MCF 10A (cell line): ENCODE data around the gene ALOXE3. TPM values are rescaled to one million over a fixed set of nuclear protein-coding genes. Genes with fewer than 3 reads are reported as not detected.

Experiments used
- BruUV-seq: library from RNA; stranded (reverse); fragments of 400-500 nt; replicated peaks from 2 replicates; lab custom pipeline; 2021; lab: Mats Ljungman, UMichigan
- CTCF ChIA-PET: fragments of 300-600 bp; sonication (Branson Sonifier 250); formaldehyde crosslinking; extraction: SDS; loops from one replicate; lab custom pipeline; 2021; ENCODE audit warnings: antibody characterized with exemption, inconsistent platforms; lab: Yijun Ruan, JAX
- POLR2A ChIA-PET: fragments of 300-600, 350-650 bp; sonication (Branson Sonifier 250); formaldehyde crosslinking; extraction: SDS; loops from one replicate; lab custom pipeline; 2020; ENCODE audit warnings: antibody characterized with exemption, inconsistent platforms; lab: Yijun Ruan, JAX
- DNase-seq: peaks from one replicate; pipeline ENCODE4 v3.0.0-alpha.2; 2018; ENCODE audit not compliant: unreplicated experiment
- H3K27ac Mint-ChIP-seq: one replicate; pipeline ENCODE4 v1.8.0; 2022; ENCODE audit warnings: mild to moderate bottlenecking, low read depth, mixed read lengths; ENCODE audit not compliant: unreplicated experiment
- H3K27me3 Mint-ChIP-seq: one replicate; pipeline ENCODE4 v1.8.0; 2022; ENCODE audit warnings: mixed read lengths; ENCODE audit not compliant: insufficient read depth, unreplicated experiment
- H3K36me3 Mint-ChIP-seq: one replicate; pipeline ENCODE4 v1.8.0; 2022; ENCODE audit warnings: mild to moderate bottlenecking, moderate library complexity, mixed read lengths; ENCODE audit not compliant: insufficient read depth, unreplicated experiment
- H3K4me1 Mint-ChIP-seq: one replicate; pipeline ENCODE4 v1.8.0; 2022; ENCODE audit warnings: mixed read lengths; ENCODE audit not compliant: insufficient read depth, unreplicated experiment
- H3K4me3 Mint-ChIP-seq: one replicate; pipeline ENCODE4 v1.8.0; 2022; ENCODE audit warnings: mild to moderate bottlenecking, moderate library complexity, mixed read lengths; ENCODE audit not compliant: unreplicated experiment
- H3K9me3 Mint-ChIP-seq: one replicate; pipeline ENCODE4 v1.8.0; 2022; ENCODE audit warnings: mixed read lengths; ENCODE audit not compliant: unreplicated experiment
- intact Hi-C: fragments of 100-400 bp; cut with micrococcal nuclease; formaldehyde crosslinking; loops from 2 replicates; pipeline ENCODE4 v1.14.1; 2022
- total RNA-seq: library from RNA; stranded (reverse); gene quantifications from 2 replicates; pipeline ENCODE4 v1.2.3, GENCODE V29; 2022
- TF ChIP-seq, protein P1 (sequence below): fragments of 200-600 bp; IDR thresholded peaks from one replicate; pipeline ENCODE4 v1.8.0; 2022; ENCODE audit warnings: antibody characterized with exemption, mild to moderate bottlenecking; ENCODE audit not compliant: unreplicated experiment

The ALOXE3 gene
- total RNA-seq, 1 experiment from 2014 or later = 13.1 TPM

- Mint-ChIP-seq H3K27me3 (no peaks in the 10 kb centered on the region), H3K27ac (no peak overlapping the region), H3K4me1 (peaks cover 38% of the 10 kb centered on the region), H3K4me3 (peak overlapping the region; percentile 78), H3K9me3 (no peaks in the 10 kb centered on the region), H3K36me3 (peaks cover 31% of the 10 kb centered on the region)
- ChIA-PET POLR2A (interaction anchor here (0.6 to 16.5 kb wide), 10 partner anchors 11 to 88 kb away, joined by 3 to 429 read pairs (median 6); partner anchors contain the start of genes ALOXE3, BORCS6 and CTC1), CTCF (interaction anchor here (0.7 to 8.7 kb wide), 4 partner anchors 21 to 600 kb away, joined by 4 to 59 read pairs (median 10); partner anchors contain the start of gene ALOXE3)
- no peak for DNase-seq
- TF ChIP-seq, protein P1, sequence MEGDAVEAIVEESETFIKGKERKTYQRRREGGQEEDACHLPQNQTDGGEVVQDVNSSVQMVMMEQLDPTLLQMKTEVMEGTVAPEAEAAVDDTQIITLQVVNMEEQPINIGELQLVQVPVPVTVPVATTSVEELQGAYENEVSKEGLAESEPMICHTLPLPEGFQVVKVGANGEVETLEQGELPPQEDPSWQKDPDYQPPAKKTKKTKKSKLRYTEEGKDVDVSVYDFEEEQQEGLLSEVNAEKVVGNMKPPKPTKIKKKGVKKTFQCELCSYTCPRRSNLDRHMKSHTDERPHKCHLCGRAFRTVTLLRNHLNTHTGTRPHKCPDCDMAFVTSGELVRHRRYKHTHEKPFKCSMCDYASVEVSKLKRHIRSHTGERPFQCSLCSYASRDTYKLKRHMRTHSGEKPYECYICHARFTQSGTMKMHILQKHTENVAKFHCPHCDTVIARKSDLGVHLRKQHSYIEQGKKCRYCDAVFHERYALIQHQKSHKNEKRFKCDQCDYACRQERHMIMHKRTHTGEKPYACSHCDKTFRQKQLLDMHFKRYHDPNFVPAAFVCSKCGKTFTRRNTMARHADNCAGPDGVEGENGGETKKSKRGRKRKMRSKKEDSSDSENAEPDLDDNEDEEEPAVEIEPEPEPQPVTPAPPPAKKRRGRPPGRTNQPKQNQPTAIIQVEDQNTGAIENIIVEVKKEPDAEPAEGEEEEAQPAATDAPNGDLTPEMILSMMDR = no peak
- BruUV-seq = no TSS peak
- intact Hi-C loops = no loop called here
Observed at GRCh38 chr17:8160224-8160577, 41.9 kb upstream of the ALOXE3 start.

- peaks cover 35% of the 10 kb centered on the region for H3K4me1 Mint-ChIP-seq
- BruUV-seq = no TSS peak
- TF ChIP-seq, protein P1 = no peak
- ChIA-PET POLR2A (interaction anchor here (0.7 to 16.5 kb wide), 11 partner anchors 8 to 88 kb away, joined by 3 to 429 read pairs (median 11); partner anchors contain the start of genes ALOXE3, BORCS6, CTC1 and TMEM107), CTCF (interaction anchor here (0.6 to 8.7 kb wide), 10 partner anchors 8 to 599 kb away, joined by 3 to 59 read pairs (median 4); partner anchors contain the start of genes ALOXE3 and BORCS6)
- peaks cover 31% of the 10 kb centered on the region for H3K36me3 Mint-ChIP-seq
- peak overlapping the region; percentile 78 for H3K4me3 Mint-ChIP-seq
- no peak overlapping the region for H3K27ac Mint-ChIP-seq
- no peaks in the 10 kb centered on the region for H3K9me3 Mint-ChIP-seq
- DNase-seq = no peak
- intact Hi-C loops = no loop called here
- no peaks in the 10 kb centered on the region for H3K27me3 Mint-ChIP-seq
Observed at GRCh38 chr17:8159459-8160223, 41.3 kb upstream of the ALOXE3 start.

DNA sequence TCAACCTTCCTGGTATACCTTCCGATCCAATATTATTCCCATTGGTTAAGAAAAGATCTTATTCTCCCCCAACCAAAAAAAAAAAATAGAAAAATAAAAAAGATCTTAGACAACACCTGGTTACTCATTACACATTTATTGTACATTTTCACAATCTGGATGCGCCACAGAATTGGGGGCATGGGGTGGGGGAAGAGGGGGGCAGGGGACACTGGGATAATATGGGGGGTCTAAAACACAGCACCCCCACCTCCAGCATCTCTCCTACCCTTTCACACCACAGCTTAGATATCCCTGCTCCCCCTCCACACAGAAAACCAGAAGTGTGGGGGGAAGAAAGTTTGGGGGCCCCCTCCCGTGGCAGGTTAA lies 40.7 kb upstream of the ALOXE3 start:
- intact Hi-C loops = no loop called here

More for the DNA sequence above, 40.7 kb upstream of the ALOXE3 start:
- ChIA-PET CTCF (interaction anchor here (0.6 to 8.7 kb wide), 11 partner anchors 8 to 913 kb away, joined by 3 to 59 read pairs (median 4); partner anchors contain the start of genes ALOXE3, BORCS6 and HES7), POLR2A (interaction anchor here (0.6 to 16.5 kb wide), 10 partner anchors 8 to 107 kb away, joined by 3 to 429 read pairs (median 78); partner anchors contain the start of genes ALOXE3, BORCS6, HES7 and TMEM107)
- TF ChIP-seq, protein P1 = no peak
- peaks cover 36% of the 10 kb centered on the region for H3K4me1 Mint-ChIP-seq
- H3K9me3 Mint-ChIP-seq = no peaks in the 10 kb centered on the region
- peaks cover 31% of the 10 kb centered on the region for H3K36me3 Mint-ChIP-seq
- peak overlapping the region; percentile 24 for H3K27ac Mint-ChIP-seq
- H3K4me3 Mint-ChIP-seq = peak overlapping the region; percentile 21
- no TSS peak for BruUV-seq
- no peaks in the 10 kb centered on the region for H3K27me3 Mint-ChIP-seq
- no peak for DNase-seq
